Measurements from ENCODE around the gene BRD2.

The BRD2 gene

DNA sequence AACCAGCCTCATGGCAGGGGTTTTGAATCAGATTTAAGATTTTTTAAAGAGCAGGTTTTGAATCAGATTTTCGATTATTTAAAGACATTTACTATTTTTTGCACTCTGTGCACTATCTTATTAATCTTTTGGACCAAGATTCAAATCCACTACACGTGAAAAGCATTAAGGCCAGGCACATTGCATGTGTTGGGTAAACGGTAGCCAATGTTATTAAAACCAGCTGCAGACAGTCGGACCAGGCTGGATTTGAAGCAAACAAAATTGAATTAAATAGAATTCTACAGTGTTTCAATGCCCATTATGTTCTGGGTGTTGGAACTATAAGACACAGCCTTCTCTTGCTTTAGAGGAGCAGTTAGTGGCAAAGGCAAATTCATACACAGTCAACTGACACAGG is 33.3 kb downstream of the BRD2 start:
- DNase-seq: no peak

DNA sequence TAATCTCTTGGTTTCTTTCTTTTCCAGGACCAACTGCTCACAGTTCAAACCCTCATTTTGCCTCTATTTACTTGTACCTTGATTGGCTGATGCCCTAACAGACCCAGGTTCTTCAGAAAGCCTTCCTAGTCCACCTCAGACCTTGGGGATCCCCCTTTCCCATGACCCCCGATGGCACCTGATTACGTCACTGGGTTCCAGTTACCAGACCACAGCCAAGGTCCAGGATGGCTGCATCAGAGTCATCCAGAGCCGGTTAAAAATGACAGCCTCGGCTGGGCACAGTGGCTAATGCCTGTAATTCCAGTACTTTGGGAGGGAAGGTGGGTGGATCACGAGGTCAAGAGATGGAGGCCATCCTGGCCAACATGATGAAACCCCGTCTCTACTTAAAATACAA is 36.5 kb downstream of the BRD2 start:
- DNase-seq: no peak

- DNase-seq: no peak
These were observed 39.5 kb downstream of the BRD2 start for GRCh38 chr6:33007831-33008400.

DNA sequence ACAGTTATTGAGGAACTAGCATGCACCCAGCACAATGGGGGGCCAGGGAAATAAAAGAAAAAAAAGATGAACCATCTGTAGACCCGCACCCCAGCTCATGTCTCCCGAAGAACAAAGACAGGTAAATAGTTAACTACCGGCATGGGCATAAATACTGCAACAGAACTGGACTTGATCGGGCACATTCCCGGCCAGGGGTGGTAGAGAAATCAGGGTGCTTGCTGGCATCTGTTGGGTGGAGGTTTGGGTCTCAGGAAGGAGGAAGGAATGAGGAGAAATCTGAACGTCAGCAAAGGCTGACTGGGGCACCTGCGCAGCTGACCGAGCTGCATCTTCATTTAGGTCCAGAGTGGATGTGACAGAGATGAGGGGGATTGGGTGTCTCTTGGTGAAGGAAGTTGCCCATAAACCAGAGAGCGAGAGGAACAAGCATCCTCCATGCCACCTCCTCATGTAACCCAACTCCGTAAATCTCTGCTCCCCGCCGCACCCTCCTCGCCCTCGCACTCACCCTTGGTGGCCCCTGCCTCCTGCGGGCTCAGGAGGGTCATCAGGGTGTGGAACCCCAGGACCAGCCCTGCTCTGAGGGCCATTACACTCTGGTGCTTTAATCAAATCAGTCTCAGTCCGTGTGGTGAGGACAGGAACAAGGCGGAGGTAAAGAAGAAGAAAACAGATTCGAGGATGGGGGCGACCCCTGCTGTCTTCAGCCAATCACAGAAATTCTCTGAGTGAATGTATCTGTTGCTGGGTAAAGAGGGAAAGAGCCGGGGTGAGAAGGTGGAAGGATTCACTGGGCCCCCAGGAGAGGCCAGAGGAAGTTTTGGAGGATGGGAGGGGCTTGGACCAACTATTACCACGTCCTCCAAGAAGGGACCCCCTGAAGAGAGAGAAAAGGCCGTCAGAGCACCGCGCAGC is 40.8 kb downstream of the BRD2 start, which contains the start of gene HLA-DOA:
TSS of gene HLA-DOA (minus strand) at position 648 of the 918 bp plus-strand sequence.
- DNase-seq: no peak

GRCh38 chr6:33010356-33010755 is 42.0 kb downstream of the BRD2 start:
- no peak for DNase-seq

GRCh38 chr6:33013608-33014007 is 45.2 kb downstream of the BRD2 start:
- no peak for DNase-seq

- peak; percentile 19 for DNase-seq
These were observed 46.6 kb downstream of the BRD2 start for GRCh38 chr6:33014841-33015634.

- no peak for DNase-seq
These were observed 47.4 kb downstream of the BRD2 start for GRCh38 chr6:33015798-33016197.

- DNase-seq: no peak
These were observed 48.6 kb downstream of the BRD2 start for GRCh38 chr6:33017018-33017417.

GRCh38 chr6:33017694-33018353 is 49.4 kb downstream of the BRD2 start:
- no peak for DNase-seq

DNA sequence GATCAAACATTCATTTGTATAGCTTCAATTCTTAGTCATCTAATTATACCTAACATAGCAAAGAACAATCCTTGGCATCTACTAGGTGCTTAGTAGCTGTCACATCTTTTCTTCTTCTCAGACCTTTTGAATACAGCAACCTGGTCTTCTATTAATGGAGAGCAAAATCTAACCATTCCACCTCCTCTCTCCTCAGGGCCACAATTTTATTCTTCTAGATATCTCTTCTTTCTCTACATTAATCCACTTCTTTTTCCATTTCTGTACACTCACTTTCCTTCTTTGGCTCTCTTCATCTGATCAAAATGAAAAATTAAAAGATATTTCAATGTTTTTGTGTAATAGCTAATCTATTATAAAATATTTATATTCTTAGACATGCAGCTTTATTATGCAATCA is 50.0 kb downstream of the BRD2 start:
- DNase-seq: no peak

- DNase-seq: no peak
These were observed 50.5 kb downstream of the BRD2 start for GRCh38 chr6:33018904-33019303.

GRCh38 chr6:33019372-33019771 is 51.0 kb downstream of the BRD2 start:
- no peak for DNase-seq

DNA sequence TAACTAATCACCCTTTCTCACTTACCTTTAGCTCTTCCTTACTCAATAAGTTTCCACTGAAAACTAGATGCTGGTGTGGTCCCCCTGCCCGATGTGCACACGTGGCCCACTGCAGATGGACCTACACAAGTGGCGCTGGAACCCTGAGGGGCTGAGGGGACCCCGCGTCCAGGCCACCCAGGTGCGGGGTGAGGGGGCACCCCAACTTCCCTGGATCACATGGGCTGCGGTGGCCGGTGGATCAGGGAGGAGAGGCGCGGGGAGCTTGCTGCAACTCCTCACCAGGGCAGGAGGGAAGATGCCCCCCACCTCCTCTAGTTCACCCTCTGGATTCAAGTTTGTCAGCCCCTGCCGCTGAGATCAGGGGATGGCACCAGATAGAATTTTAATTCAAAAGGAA is 53.5 kb downstream of the BRD2 start:
- no peak for DNase-seq

GRCh38 chr6:33023536-33023935 is 55.1 kb downstream of the BRD2 start:
- DNase-seq: no peak

DNA sequence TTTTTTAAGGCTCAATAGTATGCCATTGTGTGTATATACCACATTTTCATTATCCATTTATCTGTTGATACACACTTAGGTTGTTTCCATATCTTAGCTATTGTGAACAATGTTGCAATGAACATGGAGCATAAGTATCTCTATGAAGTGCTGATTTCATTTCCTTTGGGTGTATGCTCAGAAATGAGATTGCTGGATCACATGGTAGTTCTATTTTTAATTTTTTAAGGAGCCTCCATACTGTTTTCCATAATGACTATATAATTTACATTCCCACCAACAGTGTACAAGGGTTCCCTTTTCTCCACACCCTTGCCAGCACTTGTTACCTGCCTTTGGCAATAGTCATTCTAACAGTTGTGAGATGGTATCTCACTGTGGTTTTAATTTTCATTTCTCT is 56.1 kb downstream of the BRD2 start:
- no peak for DNase-seq

DNA sequence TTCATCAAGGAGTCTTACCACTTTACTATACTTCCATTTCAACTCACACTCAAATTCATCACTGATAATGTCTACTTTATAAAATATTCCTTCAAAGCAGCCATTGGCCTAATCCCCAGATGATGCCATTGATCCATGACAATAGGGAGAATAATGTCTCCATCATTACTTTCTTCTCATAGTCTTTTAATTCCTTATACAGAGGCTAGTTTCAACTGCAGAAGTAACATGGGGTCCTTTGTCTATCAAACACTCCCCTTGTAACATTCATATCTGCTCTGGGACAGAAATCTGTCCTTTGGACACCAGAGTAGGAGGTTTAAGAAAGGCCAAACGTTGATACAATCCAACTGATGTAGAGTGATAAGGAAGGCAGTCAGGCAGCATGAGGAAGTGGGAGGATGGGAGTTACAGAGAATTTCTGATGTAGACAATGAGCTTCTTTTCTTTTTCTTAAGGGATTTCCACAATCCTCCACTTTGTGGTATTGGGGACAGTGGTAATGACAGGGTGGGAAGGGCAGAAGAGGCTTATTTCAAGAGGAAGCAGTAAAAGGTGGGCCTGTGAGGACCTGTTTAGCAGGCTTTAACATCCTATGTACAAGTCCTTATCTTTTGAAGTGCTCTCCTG is 59.9 kb downstream of the BRD2 start:
- DNase-seq: no peak

DNA sequence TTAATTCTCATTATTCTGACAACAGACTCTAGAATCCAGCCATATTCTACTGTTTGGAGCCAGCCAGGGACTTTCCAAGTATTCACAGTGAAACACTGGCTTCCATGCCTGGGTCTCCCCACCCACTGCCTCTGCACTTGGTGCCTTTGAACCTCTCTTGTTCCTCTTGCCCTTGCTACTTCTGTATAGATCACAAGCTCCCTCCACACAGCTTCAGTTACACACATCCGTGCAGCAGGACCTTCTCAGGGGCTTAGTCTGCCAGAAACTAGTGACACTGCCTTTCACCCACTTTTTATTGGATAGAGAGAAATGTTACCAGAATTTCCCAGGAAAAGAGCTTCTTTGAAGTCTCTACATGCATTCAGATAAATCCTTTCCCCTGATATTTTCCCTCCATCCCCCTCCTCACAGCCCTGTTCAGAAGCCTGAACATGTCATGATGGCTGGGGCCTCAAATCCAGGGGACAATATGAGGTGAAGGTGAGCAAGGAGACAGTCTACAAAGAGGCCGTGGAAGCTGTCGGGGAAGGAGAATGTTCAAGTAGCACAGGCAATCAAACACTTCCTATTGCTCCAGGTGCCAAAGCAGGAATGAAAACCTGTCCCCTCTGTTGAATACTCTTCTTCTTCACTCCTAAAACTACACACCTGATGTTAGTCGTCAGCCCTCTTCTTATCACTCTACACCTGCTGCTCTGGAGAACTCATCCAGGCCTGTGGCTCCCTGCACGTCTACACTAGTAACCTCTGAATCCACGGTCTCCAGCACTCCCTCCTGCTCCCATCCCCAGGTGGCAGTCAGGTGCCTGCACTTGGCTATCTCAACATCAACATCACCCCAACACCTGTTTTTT is 61.2 kb downstream of the BRD2 start:
- DNase-seq: no peak

- DNase-seq: no peak
These were observed 61.9 kb downstream of the BRD2 start for GRCh38 chr6:33030245-33030644.

Data from NCI-H2107 (cell line).